ENCODE results near the gene CMBL.
"Not testable (repeated sequence)": the region's sequence is repeated elsewhere in the genome, so short reads cannot be mapped to it uniquely, and the experiment has no call there.

Gene CMBL

DNA sequence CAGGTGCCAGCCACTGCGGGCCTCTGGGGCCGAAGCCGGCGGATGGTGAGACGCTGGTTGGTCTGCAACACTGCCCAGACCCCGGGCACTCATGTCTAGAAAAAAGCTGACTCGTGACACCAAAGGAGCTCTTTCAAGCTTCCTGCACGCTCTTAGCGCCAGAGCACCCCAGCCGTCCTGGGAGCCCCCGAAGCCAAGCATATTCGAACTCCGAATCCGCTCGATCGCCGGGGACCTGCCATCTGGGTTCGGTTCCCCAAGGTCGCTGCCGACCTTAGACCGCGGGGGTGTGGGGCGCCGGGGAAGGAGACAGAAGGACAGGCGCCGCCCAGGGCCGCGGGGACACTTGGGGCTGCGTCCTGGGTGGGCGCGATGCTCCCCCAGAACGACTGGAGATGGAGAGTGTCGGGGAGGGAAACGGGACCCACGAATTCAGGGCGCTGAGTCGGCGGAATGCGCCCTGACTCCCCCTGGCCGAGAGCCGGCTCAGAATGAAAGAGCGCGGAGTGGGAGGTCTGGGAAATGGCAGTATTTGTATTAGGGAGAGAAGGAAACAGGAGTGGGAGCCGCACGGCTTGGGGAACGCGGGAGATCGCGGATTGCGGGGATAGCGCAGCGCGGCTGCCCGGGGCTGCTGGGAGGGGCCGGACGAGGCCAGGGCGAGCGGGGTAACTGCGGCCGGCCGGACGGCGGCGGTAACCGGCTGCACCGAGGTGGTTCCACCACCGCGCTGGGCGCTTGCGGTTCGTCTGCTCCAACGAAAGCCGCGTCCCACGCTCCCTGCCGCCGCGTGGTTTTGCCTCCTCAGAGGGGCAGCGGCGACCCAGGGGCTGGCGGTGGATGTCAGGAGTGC lies 25.7 kb upstream of the CMBL start:
- peak; percentile 26 for DNase-seq (ENCODE audit: low spot score)

GRCh38 chr5:10332301-10332700 lies 24.6 kb upstream of the CMBL start:
- no peak for DNase-seq (ENCODE audit: low spot score)

DNA sequence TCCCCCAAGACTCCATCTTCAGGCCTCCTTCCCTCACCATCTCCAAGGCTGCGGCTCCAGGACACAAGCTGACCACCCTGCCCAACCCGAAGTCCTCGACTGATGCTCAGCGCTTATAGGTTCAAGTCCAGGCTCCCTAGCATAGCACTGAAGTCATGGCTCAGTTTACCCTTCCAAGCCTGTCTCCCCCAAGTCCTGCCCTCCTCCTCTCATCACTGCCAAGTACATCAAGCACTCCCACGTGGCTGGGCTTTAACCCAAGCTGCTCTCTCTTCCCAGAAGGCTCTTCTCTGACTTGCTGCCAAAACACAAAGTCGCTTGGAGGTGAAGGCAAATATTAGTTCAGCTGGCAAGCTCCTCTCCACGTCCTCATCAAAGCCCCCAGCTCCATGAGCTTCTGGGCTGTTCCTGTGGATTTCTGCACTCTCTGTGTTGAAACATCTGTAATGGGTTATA lies 23.7 kb upstream of the CMBL start:
- peak; percentile 37 for DNase-seq (ENCODE audit: low spot score)

DNA sequence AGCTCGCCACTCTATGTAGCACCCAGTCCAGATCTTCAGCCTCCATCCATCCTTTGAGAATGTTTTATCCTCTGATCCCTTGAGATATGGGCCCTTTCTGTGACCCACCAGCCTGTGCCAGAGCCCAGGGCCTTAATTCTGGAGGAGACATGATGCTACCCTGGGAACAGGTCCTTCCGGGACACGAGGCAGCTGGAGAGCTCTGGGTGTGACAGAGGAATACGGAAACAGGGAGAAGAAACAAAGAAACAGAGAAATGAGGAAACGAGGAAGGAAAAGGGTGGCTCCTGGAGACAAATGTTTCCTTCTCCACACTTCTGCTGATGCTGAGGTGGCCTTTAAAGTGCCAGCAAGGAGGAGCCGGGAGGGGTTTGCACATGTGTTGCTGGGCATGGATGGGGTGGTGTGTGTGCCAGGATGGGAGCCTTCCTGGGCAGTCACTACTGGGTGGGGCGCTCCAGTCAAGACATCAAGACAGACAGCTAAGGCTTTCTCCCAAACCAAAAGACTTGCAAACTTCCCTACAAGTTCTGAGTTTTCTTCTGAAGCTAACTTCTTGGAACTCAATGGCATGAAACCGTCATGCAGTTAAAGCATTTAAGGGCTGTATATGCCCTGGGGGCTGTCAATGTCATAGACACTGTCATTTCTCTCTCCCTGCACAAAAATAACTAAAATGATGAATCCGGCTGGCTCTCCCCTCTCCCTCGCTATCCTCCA lies 23.0 kb upstream of the CMBL start:
- DNase-seq (ENCODE audit: low spot score) = no peak

DNA sequence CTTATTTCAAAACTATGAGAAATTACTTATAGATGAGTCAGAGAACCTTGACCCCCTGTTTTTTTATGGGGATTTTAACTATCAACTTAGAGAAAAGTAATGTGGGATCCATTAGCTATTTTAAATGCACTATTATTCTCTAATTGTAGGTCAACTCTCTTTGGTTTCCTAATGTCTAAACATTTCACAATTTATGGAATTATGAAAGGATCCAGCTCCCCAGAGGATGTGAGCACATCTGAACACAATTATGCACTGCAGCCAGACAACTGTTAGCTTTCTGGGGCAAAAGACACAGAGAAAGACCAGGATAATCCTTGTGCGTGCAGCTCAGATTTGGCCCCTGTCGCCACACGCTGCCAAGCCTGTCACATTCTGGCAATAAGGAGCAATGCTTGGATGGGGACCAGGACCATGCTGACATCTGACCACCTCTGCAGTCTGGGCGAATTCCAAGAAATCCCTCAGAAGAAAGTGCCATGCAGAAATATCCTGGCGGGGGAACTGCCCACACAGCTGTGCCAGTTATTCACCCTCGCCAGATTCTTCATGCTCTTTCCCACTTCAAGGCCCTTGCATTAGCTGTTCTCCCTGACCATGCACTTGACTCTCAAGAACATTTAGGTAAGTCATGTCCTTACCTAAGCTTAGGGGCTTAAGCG lies 22.2 kb upstream of the CMBL start:
- DNase-seq (ENCODE audit: low spot score) = no peak

- DNase-seq (ENCODE audit: low spot score) = no peak
These were observed 21.7 kb upstream of the CMBL start for GRCh38 chr5:10329446-10329819.

DNA sequence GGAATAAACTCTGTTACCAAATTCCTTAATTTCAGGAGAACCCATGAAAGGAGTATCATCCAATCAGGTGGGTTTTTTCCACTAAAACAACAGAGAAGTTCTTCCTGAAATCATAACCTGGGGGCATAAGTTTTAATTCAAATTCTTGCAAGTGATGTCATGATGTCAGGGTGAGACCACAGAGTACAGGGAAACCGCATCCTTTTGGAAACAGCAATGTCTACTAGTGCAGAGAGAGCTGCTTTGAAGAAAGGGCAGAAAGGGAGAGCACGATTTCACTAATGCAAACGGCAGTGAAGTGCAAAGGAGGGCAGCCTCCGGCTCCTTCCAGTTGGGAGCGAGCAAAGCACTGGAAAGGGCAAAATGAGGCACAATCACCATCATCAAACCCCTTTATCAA lies 20.6 kb upstream of the CMBL start:
- DNase-seq (ENCODE audit: low spot score) = no peak

GRCh38 chr5:10324518-10325370 lies 17.0 kb upstream of the CMBL start:
- no peak for DNase-seq (ENCODE audit: low spot score)

DNA sequence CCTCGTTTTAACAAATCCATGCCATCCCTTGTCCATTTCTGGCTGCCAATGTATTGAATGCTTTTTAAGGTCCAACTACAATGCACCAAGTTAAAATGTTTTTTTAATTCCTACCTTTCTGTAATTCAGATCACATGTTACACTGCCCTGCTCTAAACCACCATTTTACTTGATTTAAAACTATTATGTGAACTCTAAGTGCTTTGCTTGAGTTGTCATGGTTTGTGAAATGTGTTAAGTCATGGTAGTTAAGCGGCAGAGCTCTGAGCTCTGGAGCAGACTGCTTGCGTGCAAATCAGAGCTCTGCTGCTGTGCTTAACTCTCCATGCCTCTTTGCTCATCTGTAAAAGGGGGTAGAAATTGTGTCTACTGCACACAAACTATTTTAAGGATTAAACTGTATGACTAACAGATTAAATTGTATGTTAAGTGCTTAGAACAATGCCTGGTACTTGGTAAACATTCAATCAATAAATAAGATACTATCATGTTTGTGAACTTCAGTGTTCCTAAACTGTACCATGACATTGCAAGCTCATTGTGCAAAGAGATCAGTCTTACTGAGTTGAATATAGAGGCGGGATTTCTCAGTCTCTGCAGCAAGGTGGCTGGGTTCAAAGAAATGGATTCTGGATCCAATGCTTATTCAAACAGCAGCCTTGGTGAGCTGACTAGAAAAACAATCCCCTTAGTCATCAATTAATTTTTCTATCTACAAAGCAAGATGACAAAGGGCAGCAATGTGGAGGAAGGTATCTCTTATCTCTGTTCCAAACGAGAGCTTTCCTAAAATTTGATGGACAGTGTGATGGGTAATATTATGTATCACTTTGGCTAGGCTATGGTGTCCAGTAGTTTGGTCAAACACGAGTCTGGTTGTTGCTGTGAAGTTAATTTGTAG lies 16.1 kb upstream of the CMBL start:
- DNase-seq (ENCODE audit: low spot score) = no peak

GRCh38 chr5:10321882-10322281 lies 14.2 kb upstream of the CMBL start:
- DNase-seq (ENCODE audit: low spot score) = no peak

DNA sequence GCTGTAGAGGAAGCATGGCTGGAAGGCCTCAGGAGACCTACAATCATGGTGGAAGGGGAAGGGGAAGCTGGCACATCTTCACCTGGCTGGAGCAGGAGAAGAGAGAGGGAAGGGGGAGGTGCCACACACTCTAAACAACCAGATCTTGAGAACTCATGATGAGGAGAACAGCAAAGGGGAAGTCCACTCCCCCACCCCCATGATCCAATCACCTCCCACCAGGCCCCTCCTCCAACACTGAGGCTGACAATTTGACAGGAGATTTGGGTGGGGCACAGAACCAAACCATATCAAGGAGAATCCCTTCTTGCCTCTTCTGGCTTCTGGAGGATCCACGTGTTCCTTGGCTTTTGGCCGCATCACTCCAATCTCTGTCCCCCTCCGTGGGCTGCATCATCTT lies 13.1 kb upstream of the CMBL start:
- no peak for DNase-seq (ENCODE audit: low spot score)

- DNase-seq (ENCODE audit: low spot score) = no peak
These were observed 11.6 kb upstream of the CMBL start for GRCh38 chr5:10319202-10319851.

- no peak for DNase-seq (ENCODE audit: low spot score)
These were observed 10.4 kb upstream of the CMBL start for GRCh38 chr5:10317825-10318682.

DNA sequence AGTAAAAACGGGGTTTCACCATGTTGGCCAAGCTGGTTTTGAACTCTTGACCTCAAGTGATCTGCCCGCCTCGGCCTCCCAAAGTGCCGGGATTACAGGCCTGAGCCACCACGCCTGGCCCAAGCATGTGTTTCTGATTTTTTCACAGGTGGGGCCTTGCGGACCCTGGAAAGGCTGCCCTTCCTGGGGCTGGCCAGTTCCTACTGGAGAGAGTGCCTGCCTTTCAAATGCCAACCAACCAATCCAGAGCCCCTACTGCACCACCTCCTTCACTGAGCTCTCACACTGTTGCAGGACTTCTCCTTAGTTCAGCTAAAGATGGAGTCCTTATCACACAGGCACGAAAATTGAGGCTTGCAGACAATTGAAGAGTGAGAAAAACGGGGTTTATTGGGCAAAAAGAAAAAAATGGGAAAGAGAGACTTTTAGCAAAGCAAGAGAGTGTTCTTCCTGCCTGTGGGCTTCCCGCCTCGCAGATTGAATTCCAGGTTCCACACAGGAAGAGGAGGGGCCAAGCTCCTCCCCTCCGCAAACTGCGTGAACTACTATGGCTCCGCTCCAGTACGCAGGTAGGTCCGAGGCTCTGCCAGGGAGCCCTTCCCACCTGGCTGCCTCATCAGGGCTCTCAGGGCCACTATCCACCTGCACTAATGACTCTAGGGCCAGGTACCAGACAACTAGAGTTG lies 8.3 kb upstream of the CMBL start:
- DNase-seq (ENCODE audit: low spot score) = no peak

DNA sequence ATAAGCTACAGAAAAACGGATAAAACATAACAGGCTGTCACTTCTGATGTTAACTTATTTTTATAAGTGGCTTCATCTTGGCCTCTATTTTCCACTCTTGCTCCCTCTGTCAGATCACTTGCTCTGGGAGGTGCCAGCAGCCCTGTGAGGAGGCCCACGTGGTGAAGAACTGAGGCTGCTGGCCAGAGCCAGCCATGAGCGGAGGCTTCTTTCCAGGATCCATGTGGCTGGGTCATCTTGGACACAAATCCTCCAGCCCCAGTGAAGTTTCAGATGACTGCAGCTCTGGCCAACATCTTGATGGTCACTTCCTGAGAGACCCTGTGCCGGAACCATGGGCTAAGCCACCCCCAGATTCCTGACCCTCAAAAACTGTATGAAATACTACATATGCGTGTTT lies 7.5 kb upstream of the CMBL start:
- DNase-seq (ENCODE audit: low spot score) = no peak

DNA sequence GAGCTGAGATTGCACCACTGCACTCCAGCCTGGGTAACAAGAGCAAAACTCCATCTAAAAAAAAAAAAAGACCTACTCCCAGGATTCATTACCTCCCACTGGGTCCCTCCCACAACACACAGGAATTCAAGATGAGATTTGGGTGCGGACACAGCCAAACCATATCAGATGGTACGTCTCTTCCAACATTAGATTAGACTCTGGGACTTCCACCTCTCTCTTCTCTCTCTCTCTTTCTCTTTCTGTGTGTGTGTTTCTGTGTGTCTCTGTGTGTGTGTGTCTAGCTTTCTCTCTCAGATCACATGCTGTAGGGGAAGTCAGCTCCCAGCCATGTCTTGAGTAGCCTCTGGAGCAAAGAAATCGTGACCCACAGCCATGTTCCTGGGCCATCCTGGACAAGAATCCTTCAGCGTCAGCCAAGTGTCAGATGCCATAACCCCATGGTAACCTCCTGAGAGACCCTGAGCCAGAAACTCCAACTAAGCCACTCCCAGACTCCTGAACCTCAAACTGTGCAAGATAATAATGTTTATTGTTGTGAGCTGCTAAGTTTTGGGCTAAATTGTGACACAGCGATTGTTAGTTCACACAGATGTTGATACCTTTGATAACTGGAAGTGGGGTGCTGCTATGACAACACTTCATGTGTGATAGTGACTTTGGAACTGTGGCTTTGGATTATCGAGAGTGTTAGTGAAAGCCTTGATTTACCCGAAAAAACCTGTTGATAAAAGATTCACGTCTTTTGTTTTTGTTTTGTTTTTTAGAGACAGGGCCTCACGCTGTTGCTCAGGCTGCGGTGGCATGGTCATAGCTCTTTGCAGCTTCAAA lies 4.1 kb upstream of the CMBL start:
- DNase-seq (ENCODE audit: low spot score) = no peak

DNA sequence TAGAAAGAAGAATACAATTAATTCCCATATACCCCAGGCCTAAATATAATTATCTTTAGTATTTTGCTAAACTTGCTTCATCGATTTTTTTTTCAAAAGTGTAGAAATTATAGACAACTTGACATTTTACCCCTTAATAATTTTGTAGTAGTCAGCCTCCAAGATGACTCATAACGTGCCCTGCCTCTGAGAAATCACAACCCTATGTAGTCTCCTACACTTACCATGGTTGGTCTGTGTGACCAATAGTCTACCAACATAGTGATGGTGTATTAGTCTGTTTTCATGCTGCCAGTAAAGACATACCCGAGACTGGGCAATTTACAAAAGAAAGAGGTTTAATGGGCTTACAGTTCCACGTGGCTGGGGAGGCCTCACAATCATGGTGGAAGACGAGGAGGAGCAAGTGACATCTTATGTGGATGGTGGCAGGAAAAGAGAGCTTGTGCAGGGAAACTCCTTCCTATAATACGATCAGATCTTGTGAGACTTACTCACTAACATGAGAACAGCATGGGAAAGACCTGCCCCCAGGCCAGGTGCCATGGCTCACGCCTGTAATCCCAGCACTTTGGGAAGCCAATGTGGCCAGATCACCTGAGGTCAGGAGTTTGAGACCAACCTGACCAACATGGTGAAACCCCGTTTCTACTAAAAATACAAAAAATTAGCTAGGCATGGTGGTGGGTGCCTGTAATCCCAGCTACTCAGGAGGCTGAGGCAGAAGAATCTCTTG lies 3.3 kb upstream of the CMBL start:
- not testable (repeated sequence) for DNase-seq (ENCODE audit: low spot score)

Data from cerebellar cortex (tissue), 1 donor.